H1 (cell line): ENCODE data around the gene MSH2. TPM values are rescaled to one million over a fixed set of nuclear protein-coding genes. Genes with fewer than 3 reads are reported as not detected.

ENCODE experiments used
- CTCF ChIA-PET: fragments of 300-600 bp; sonication (Branson Sonifier 250); formaldehyde crosslinking; loops from one replicate; lab custom pipeline; 2021; ENCODE audit not compliant: partially characterized antibody; lab: Charles Lee
- POLR2A ChIA-PET: fragments of 300-600 bp; sonication (Branson Sonifier 250); formaldehyde crosslinking; loops from one replicate; lab custom pipeline; 2021; ENCODE audit warnings: inconsistent platforms; ENCODE audit not compliant: partially characterized antibody; lab: Charles Lee
- DNase-seq, 2 experiments: peaks; one replicate each; pipeline versions ENCODE4 v3.0.0 to v3.0.0-alpha.2; 2010 to 2022; ENCODE audit warnings: low spot score in 2 of 2, low read depth in 1 of 2, mixed read lengths in 1 of 2
- FAIRE-seq: peaks from 2 replicates; lab custom pipeline; 2011; peaks lifted over from hg19 to GRCh38; lab: Jason Lieb, UNC
- H2AFZ ChIP-seq: 2 replicates; pipeline ENCODE4 v1.8.1; 2012; ENCODE audit warnings: low read length, inconsistent platforms
- H2AK5ac ChIP-seq: 2 replicates; pipeline ENCODE4 v1.6.1; 2013; ENCODE audit warnings: low read depth, low read length
- H2BK120ac ChIP-seq: replicated peaks from 2 replicates; pipeline ENCODE3; 2013; ENCODE audit warnings: low read depth, low read length, inconsistent platforms
- H2BK12ac ChIP-seq: 2 replicates; pipeline ENCODE4 v1.6.1; 2013; ENCODE audit warnings: low read depth, low read length
- H2BK15ac ChIP-seq: 2 replicates; pipeline ENCODE4 v1.6.1; 2013; ENCODE audit warnings: low read length
- H2BK20ac ChIP-seq: 2 replicates; pipeline ENCODE4 v1.6.1; 2013; ENCODE audit warnings: low read length
- H2BK5ac ChIP-seq: 2 replicates; pipeline ENCODE4 v1.6.1; 2013; ENCODE audit warnings: low read depth, low read length
- H3K14ac ChIP-seq: 2 replicates; pipeline ENCODE4 v1.6.1; 2013; ENCODE audit warnings: inconsistent platforms; ENCODE audit not compliant: insufficient read length
- H3K18ac ChIP-seq: 2 replicates; pipeline ENCODE4 v1.6.1; 2013; ENCODE audit warnings: low read length; ENCODE audit errors: extremely low read depth
- H3K23ac ChIP-seq: 2 replicates; pipeline ENCODE4 v1.6.1; 2013; ENCODE audit warnings: inconsistent platforms; ENCODE audit not compliant: insufficient read length
- H3K23me2 ChIP-seq: 2 replicates; pipeline ENCODE4 v1.6.1; 2013; ENCODE audit warnings: low read depth, low read length
- H3K27ac ChIP-seq: 2 replicates; pipeline ENCODE4 v1.6.1; 2011; ENCODE audit warnings: low read depth, low read length, inconsistent platforms
- H3K27me3 ChIP-seq, 4 experiments: replicated peaks in 1 of 4; 1 replicate in 1 of 4; 2 replicates in 3 of 4; pipeline versions ENCODE4 v1.6.1 to v1.8.1; 2011 to 2013; ENCODE audit warnings: low read length in 3 of 4, mild to moderate bottlenecking in 3 of 4, inconsistent platforms in 2 of 4, mixed read lengths in 2 of 4, moderate library complexity in 1 of 4; ENCODE audit not compliant: control insufficient read depth in 3 of 4, insufficient read depth in 3 of 4; ENCODE audit errors: extremely low read depth in 1 of 4
- H3K36me3 ChIP-seq, 4 experiments: 2 replicates each; pipeline versions ENCODE4 v1.6.1 to v1.8.1; 2011 to 2013; ENCODE audit warnings: mild to moderate bottlenecking in 4 of 4, low read length in 3 of 4, moderate library complexity in 2 of 4, control low read depth in 1 of 4, inconsistent platforms in 1 of 4; ENCODE audit not compliant: insufficient read depth in 4 of 4, control insufficient read depth in 2 of 4
- H3K4ac ChIP-seq: replicated peaks from 2 replicates; pipeline ENCODE3; 2013; ENCODE audit warnings: low read length, low read depth, mixed read lengths, inconsistent platforms; ENCODE audit not compliant: insufficient read length
- H3K4me1 ChIP-seq, 4 experiments: replicated peaks in 1 of 4; 1 replicate in 1 of 4; 2 replicates in 3 of 4; pipeline versions ENCODE4 v1.6.1 to v1.8.1; 2011 to 2013; ENCODE audit warnings: low read length in 3 of 4, inconsistent platforms in 2 of 4, mixed read lengths in 1 of 4; ENCODE audit not compliant: insufficient read depth in 4 of 4, control insufficient read depth in 3 of 4
- H3K4me2 ChIP-seq, 2 experiments: 2 replicates each; pipeline versions ENCODE4 v1.6.1 to v1.8.1; 2011 to 2013; ENCODE audit warnings: low read depth in 2 of 2, low read length in 2 of 2, control low read depth in 1 of 2, inconsistent platforms in 1 of 2, mild to moderate bottlenecking in 1 of 2; ENCODE audit not compliant: insufficient read depth in 1 of 2
- H3K4me3 ChIP-seq, 4 experiments: fragments of 200-600, 300-600 bp in 1 of 4; sonication (generic), shearing (Covaris generic), sonication (Bioruptor Twin) in 1 of 4; 2 replicates each; pipeline versions ENCODE4 v1.5.1 to v1.8.1; 2011 to 2016; ENCODE audit warnings: low read length in 4 of 4, low read depth in 3 of 4, control low read depth in 2 of 4, inconsistent platforms in 2 of 4, mild to moderate bottlenecking in 2 of 4, mixed read lengths in 1 of 4, moderate library complexity in 1 of 4; ENCODE audit not compliant: insufficient read depth in 2 of 4; ENCODE audit errors: extremely low read depth in 1 of 4
- H3K56ac ChIP-seq: replicated peaks from 2 replicates; pipeline ENCODE3; 2013; ENCODE audit warnings: low read depth, mild to moderate bottlenecking, mixed read lengths, low read length, inconsistent platforms; ENCODE audit not compliant: insufficient read length
- H3K79me1 ChIP-seq: 2 replicates; pipeline ENCODE4 v1.6.1; 2013; ENCODE audit warnings: low read depth, low read length, control low read depth
- H3K79me2 ChIP-seq, 2 experiments: 2 replicates each; pipeline versions ENCODE4 v1.6.1 to v1.8.1; 2012 to 2013; ENCODE audit warnings: low read length in 2 of 2, mild to moderate bottlenecking in 2 of 2, inconsistent platforms in 1 of 2; ENCODE audit not compliant: insufficient read depth in 2 of 2, control insufficient read depth in 1 of 2
- H3K9ac ChIP-seq, 4 experiments: replicated peaks in 1 of 4; 1 replicate in 1 of 4; 2 replicates in 3 of 4; pipeline versions ENCODE4 v1.6.1 to v1.8.1; 2011 to 2013; ENCODE audit warnings: low read depth in 3 of 4, low read length in 3 of 4, control low read depth in 2 of 4, mild to moderate bottlenecking in 2 of 4, moderate library complexity in 2 of 4, inconsistent platforms in 1 of 4; ENCODE audit errors: extremely low read depth in 1 of 4
- H3K9me3 ChIP-seq, 2 experiments: 2 replicates each; pipeline versions ENCODE4 v1.6.1 to v1.8.1; 2012 to 2013; ENCODE audit warnings: mild to moderate bottlenecking in 2 of 2, moderate library complexity in 2 of 2, control low read depth in 1 of 2, inconsistent platforms in 1 of 2, low read depth in 1 of 2, low read length in 1 of 2, mixed read lengths in 1 of 2; ENCODE audit not compliant: insufficient read depth in 2 of 2
- H4K20me1 ChIP-seq, 2 experiments: replicated peaks in 1 of 2; 2 replicates each; pipeline versions ENCODE3 to v1.8.1; 2011 to 2013; ENCODE audit warnings: inconsistent platforms in 2 of 2, low read length in 2 of 2, mild to moderate bottlenecking in 1 of 2; ENCODE audit not compliant: insufficient read depth in 2 of 2, control insufficient read depth in 1 of 2
- H4K5ac ChIP-seq: 2 replicates; pipeline ENCODE4 v1.6.1; 2013; ENCODE audit warnings: low read length, low read depth, mixed read lengths, inconsistent platforms; ENCODE audit not compliant: insufficient read length
- H4K8ac ChIP-seq: 2 replicates; pipeline ENCODE4 v1.8.0; 2013; ENCODE audit warnings: mild to moderate bottlenecking, moderate library complexity, low read length, inconsistent platforms; ENCODE audit not compliant: insufficient read depth; ENCODE audit errors: extremely low read depth
- H4K91ac ChIP-seq: replicated peaks from 2 replicates; pipeline ENCODE3; 2013; ENCODE audit warnings: low read length, mixed read lengths, inconsistent platforms; ENCODE audit not compliant: insufficient read length
- BCL11A ChIP-seq, 2 experiments: IDR thresholded peaks; one replicate each; pipeline ENCODE4 v1.6.1; 2011; ENCODE audit warnings: low read depth in 2 of 2, low read length in 2 of 2, mild to moderate bottlenecking in 2 of 2
- FOSL1 ChIP-seq: IDR thresholded peaks from 2 replicates; pipeline ENCODE4 v1.6.1; 2011; ENCODE audit warnings: mild to moderate bottlenecking, low read depth, low read length, moderate library complexity; ENCODE audit not compliant: insufficient read depth
- HDAC6 ChIP-seq: IDR thresholded peaks from one replicate; pipeline ENCODE4 v1.7.1; 2012; ENCODE audit warnings: low read depth, mild to moderate bottlenecking, inconsistent platforms, low read length, moderate library complexity
- KDM1A ChIP-seq: fragments of 200-600, 300-600 bp; sonication (generic); IDR thresholded peaks from 2 replicates; pipeline ENCODE4 v1.7.1; 2016; ENCODE audit warnings: mild to moderate bottlenecking, low read length, borderline replicate concordance
- KDM5A ChIP-seq: fragments of 200-600 bp; IDR thresholded peaks from 2 replicates; pipeline ENCODE4 v1.7.1; 2012; ENCODE audit warnings: mild to moderate bottlenecking, low read length, inconsistent platforms, mixed read lengths
- POU5F1 ChIP-seq: IDR thresholded peaks from 2 replicates; pipeline ENCODE4 v1.6.1; 2011; ENCODE audit warnings: low read depth, mild to moderate bottlenecking, low read length, moderate library complexity
- RXRA ChIP-seq: IDR thresholded peaks from 2 replicates; pipeline ENCODE4 v1.6.1; 2011; ENCODE audit warnings: low read depth, mild to moderate bottlenecking, low read length, moderate library complexity; ENCODE audit not compliant: insufficient read depth
- SIN3A ChIP-seq, 2 experiments: IDR thresholded peaks in 1 of 2; conservative IDR thresholded peaks in 1 of 2; 2 replicates each; pipeline ENCODE4 v1.6.1; 2011 to 2012; ENCODE audit warnings: low read length in 2 of 2, improper control_type of control experiment in 1 of 2, low read depth in 1 of 2, mild to moderate bottlenecking in 1 of 2
- SP2 ChIP-seq: IDR thresholded peaks from 2 replicates; pipeline ENCODE4 v1.6.1; 2012; ENCODE audit warnings: mild to moderate bottlenecking, low read length, inconsistent platforms
- SRF ChIP-seq: IDR thresholded peaks from 2 replicates; pipeline ENCODE4 v1.6.1; 2011; ENCODE audit warnings: mild to moderate bottlenecking, low read depth, low read length, moderate library complexity
- WGBS, 2 experiments: shearing (Covaris generic) in 1 of 2; methylation state at CpG; one replicate each; pipeline versions ENCODE4 v1.1.6 to v1.1.7; 2013 to 2015; ENCODE audit warnings: low lambda C conversion rate in 2 of 2, mixed read lengths in 2 of 2, inconsistent platforms in 1 of 2, low coverage in 1 of 2, missing lambda C conversion rate in 1 of 2; ENCODE audit not compliant: insufficient replicate concordance in 2 of 2, insufficient coverage in 1 of 2, insufficient read length in 1 of 2; ENCODE audit errors: extremely low coverage in 1 of 2, missing lambda C conversion rate in 1 of 2; 5-methylcytosine and 5-hydroxymethylcytosine counted together
- polyA plus RNA-seq, 7 experiments: library from polyadenylated mRNA; depleted of rRNA in 3 of 7; stranded (reverse) in 5 of 7; unstranded in 2 of 7; fragments of >200 nt in 5 of 7; fragments of 200-250 nt in 2 of 7; gene quantifications; 1 replicate in 5 of 7; 2 replicates in 1 of 7; 4 replicates in 1 of 7; pipeline versions ENCODE4 v1.2.1 to v1.2.3, GENCODE V29; 2011 to 2013; ENCODE audit warnings: missing spikeins in 2 of 7, mixed read lengths in 2 of 7
- total RNA-seq: library from RNA; stranded (reverse); fragmentation: NEBNext Ultra II Directional; extraction: Animal tissue kit (Norgen Biotek cat#: 25700); gene quantifications from 2 replicates; pipeline ENCODE4 v1.2.1, GENCODE V29; 2021
- TF ChIP-seq, protein P1 (sequence below): IDR thresholded peaks from 2 replicates; pipeline ENCODE4 v1.6.1; 2011; ENCODE audit warnings: low read depth, mild to moderate bottlenecking, low read length; ENCODE audit not compliant: insufficient read depth

The MSH2 gene
- total and polyA plus RNA-seq, 2 of the 8 experiments (the other 6 are each of a cell fraction or from before 2014, with no cell fraction given) = 64.1 to 228 TPM

DNA sequence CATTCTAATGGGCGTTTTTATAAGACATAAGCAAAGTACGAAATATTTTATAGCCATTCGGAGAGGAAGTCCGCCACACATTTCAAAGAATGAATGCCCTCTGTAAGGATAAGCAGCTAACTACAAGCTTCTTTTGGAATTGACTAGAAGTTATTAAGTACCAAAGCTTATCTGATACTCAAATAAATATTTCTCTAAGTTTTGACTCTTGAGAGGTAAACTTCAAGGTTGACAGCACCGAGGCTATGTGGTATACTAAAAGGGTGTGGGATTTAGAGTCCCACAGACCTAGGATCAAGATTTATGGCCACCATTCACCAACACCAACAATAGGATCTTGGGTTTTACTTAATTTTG is 48.1 kb upstream of the MSH2 start:
- no peak overlapping the region for H3K23ac ChIP-seq
- no peaks in the 10 kb centered on the region for H3K36me3 ChIP-seq
- CTCF ChIA-PET = interaction anchor here (0.6 to 3.1 kb wide), 5 partner anchors 8 to 95 kb away, joined by 3 to 10 read pairs (median 4); no protein-coding TSS in a partner anchor
- no peak for TF ChIP-seq KDM1A
- TF ChIP-seq POU5F1 = no peak
- no peak for TF ChIP-seq FOSL1
- TF ChIP-seq SIN3A (conservative IDR thresholded peaks at IDR 0.05 in 1 of 2, IDR thresholded peaks at IDR 0.05 in 1 of 2; ENCODE audit: low read depth in 1 of 2, low read length in 2 of 2) = no peak
- TF ChIP-seq RXRA = no peak
- TF ChIP-seq, protein P1, sequence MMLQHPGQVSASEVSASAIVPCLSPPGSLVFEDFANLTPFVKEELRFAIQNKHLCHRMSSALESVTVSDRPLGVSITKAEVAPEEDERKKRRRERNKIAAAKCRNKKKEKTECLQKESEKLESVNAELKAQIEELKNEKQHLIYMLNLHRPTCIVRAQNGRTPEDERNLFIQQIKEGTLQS = no peak
- TF ChIP-seq SRF = no peak
- TF ChIP-seq KDM5A = no peak
- no peak for TF ChIP-seq HDAC6
- no peak for TF ChIP-seq BCL11A (IDR thresholded peaks at IDR 0.05; ENCODE audit: low read depth in 2 of 2, low read length in 2 of 2)
- no peak for TF ChIP-seq SP2
- no peak overlapping the region for H2BK15ac ChIP-seq
- H3K9ac ChIP-seq = no peak overlapping the region
- no peak overlapping the region for H2BK20ac ChIP-seq
- H4K91ac ChIP-seq = no peak overlapping the region
- no peaks in the 10 kb centered on the region for H3K23me2 ChIP-seq
- no peaks in the 10 kb centered on the region for H3K79me2 ChIP-seq
- H3K56ac ChIP-seq = no peak overlapping the region
- no peaks in the 10 kb centered on the region for H3K9me3 ChIP-seq
- no peak overlapping the region for H4K5ac ChIP-seq
- H3K4me3 ChIP-seq = no peak overlapping the region
- H3K4me1 ChIP-seq = peaks cover 2 to 8% (median 5%) of the 10 kb centered on the region in 4 experiments; a peak in 5 of 7 replicates
- no peaks in the 10 kb centered on the region for H3K79me1 ChIP-seq
- no peak overlapping the region for H3K4me2 ChIP-seq
- no peak overlapping the region for H2BK120ac ChIP-seq
- no peak overlapping the region for H2AK5ac ChIP-seq
- no peak overlapping the region for H3K27ac ChIP-seq
- H3K27me3 ChIP-seq = no peaks in the 10 kb centered on the region
- 91% methylated on average over 5 of the region's 5 CpGs; no CpG with 5 or more reads in 1 of the 2 experiments for WGBS, 2 experiments
- FAIRE-seq = no peak
- no peak overlapping the region for H2BK12ac ChIP-seq
- no peaks in the 10 kb centered on the region for H4K20me1 ChIP-seq
- H2AFZ ChIP-seq = no peak overlapping the region
- no peak for DNase-seq
- no peak overlapping the region for H3K4ac ChIP-seq
- H2BK5ac ChIP-seq = no peak overlapping the region
- H4K8ac ChIP-seq = no peak overlapping the region
- H3K18ac ChIP-seq = no peak overlapping the region
- POLR2A ChIA-PET = interaction anchor here (0.6 to 2.5 kb wide), 4 partner anchors 9 to 130 kb away, joined by 3 to 14 read pairs (median 4); no protein-coding TSS in a partner anchor
- H3K14ac ChIP-seq = no peak overlapping the region
